GM12878 (cell line): ENCODE data around the gene NACC1. TPM values are rescaled to one million over a fixed set of nuclear protein-coding genes. Genes with fewer than 3 reads are reported as not detected.

Experiments used
- CEBPZ ChIP-seq: fragments of 150-350 bp; IDR thresholded peaks from 2 replicates; pipeline ENCODE4 v1.6.1; 2016; ENCODE audit warnings: low read depth, low read length
- CREM ChIP-seq: IDR thresholded peaks from 2 replicates; pipeline ENCODE4 v1.6.1; 2014; ENCODE audit warnings: antibody characterized with exemption, low read depth
- EP300 ChIP-seq, 2 experiments: fragments of 150-350 bp in 1 of 2; IDR thresholded peaks; 2 replicates each; pipeline ENCODE4 v1.6.1; 2011 to 2012; ENCODE audit warnings: low read depth in 2 of 2, low read length in 2 of 2, borderline replicate concordance in 1 of 2, improper control_type of control experiment in 1 of 2, inconsistent platforms in 1 of 2; ENCODE audit not compliant: control insufficient read depth in 1 of 2
- EZH2 ChIP-seq: IDR thresholded peaks from 2 replicates; pipeline ENCODE4 v1.6.1; 2012; ENCODE audit warnings: low read depth, mild to moderate bottlenecking, control low read depth, inconsistent platforms, low read length, borderline replicate concordance; ENCODE audit not compliant: control insufficient read depth
- GATAD2B ChIP-seq: fragments of 450-650 bp; conservative IDR thresholded peaks from 2 replicates; pipeline ENCODE4 v1.6.1; 2017; ENCODE audit warnings: low read depth, mild to moderate bottlenecking, moderate library complexity
- IRF3 ChIP-seq: fragments of 450-650 bp; IDR thresholded peaks from 2 replicates; pipeline ENCODE4 v1.6.1; 2014; ENCODE audit warnings: mild to moderate bottlenecking
- MYB ChIP-seq: fragments of 150-350 bp; IDR thresholded peaks from 2 replicates; pipeline ENCODE4 v1.6.1; 2014; ENCODE audit warnings: mild to moderate bottlenecking, low read depth, low read length, borderline replicate concordance
- NFXL1 ChIP-seq: fragments of 450-650 bp; IDR thresholded peaks from 2 replicates; pipeline ENCODE4 v1.6.1; 2017; ENCODE audit warnings: antibody characterized with exemption, mild to moderate bottlenecking, borderline replicate concordance
- NRF1 ChIP-seq: conservative IDR thresholded peaks from 2 replicates; pipeline ENCODE4 v1.6.1; 2011; ENCODE audit warnings: mild to moderate bottlenecking, low read depth, low read length, improper control_type of control experiment
- PAX8 ChIP-seq: fragments of 450-650 bp; IDR thresholded peaks from 2 replicates; pipeline ENCODE4 v1.6.1; 2017; ENCODE audit warnings: mild to moderate bottlenecking, moderate library complexity
- POU2F2 ChIP-seq: IDR thresholded peaks from 3 replicates; pipeline ENCODE4 v1.6.1; 2011; ENCODE audit warnings: low read depth, mild to moderate bottlenecking, low read length, borderline replicate concordance
- SIX5 ChIP-seq: IDR thresholded peaks from 2 replicates; pipeline ENCODE4 v1.6.1; 2011; ENCODE audit warnings: mild to moderate bottlenecking, low read depth, low read length, moderate library complexity; ENCODE audit not compliant: severe bottlenecking
- SPI1 ChIP-seq: IDR thresholded peaks from 2 replicates; pipeline ENCODE4 v1.6.1; 2011; ENCODE audit warnings: low read depth, mild to moderate bottlenecking, low read length, moderate library complexity, borderline replicate concordance; ENCODE audit not compliant: insufficient read depth
- STAT1 ChIP-seq: fragments of 450-650 bp; conservative IDR thresholded peaks from 2 replicates; pipeline ENCODE4 v1.6.1; 2014; ENCODE audit warnings: antibody characterized with exemption, mild to moderate bottlenecking
- STAT3 ChIP-seq: IDR thresholded peaks from 2 replicates; pipeline ENCODE4 v1.6.1; 2011; ENCODE audit warnings: low read depth, low read length, improper control_type of control experiment
- SUPT20H ChIP-seq: IDR thresholded peaks from 2 replicates; pipeline ENCODE4 v1.6.1; 2011; ENCODE audit warnings: low read depth, mild to moderate bottlenecking, low read length, moderate library complexity, borderline replicate concordance; ENCODE audit not compliant: control insufficient read depth
- TCF7 ChIP-seq: IDR thresholded peaks from 2 replicates; pipeline ENCODE4 v1.6.1; 2014; ENCODE audit warnings: antibody characterized with exemption, borderline replicate concordance
- YBX1 ChIP-seq: fragments of 450-650 bp; IDR thresholded peaks from 2 replicates; pipeline ENCODE4 v1.6.1; 2016; ENCODE audit warnings: antibody characterized with exemption
- ZBTB4 ChIP-seq: fragments of 450-650 bp; formaldehyde crosslinking; IDR thresholded peaks from 2 replicates; pipeline ENCODE4 v1.4.0; 2022; ENCODE audit warnings: mild to moderate bottlenecking, moderate library complexity
- ZNF207 ChIP-seq: fragments of 450-650 bp; IDR thresholded peaks from 2 replicates; pipeline ENCODE4 v1.6.1; 2014; ENCODE audit warnings: antibody characterized with exemption, mild to moderate bottlenecking, borderline replicate concordance
- ZNF274 ChIP-seq: IDR thresholded peaks from one replicate; pipeline ENCODE4 v1.8.0; 2011; ENCODE audit not compliant: insufficient read length, insufficient read depth
- polyA plus RNA-seq, 11 experiments: library from polyadenylated mRNA; depleted of rRNA in 4 of 11; unstranded in 6 of 11; stranded (reverse) in 5 of 11; fragments of >200 nt; fragmentation: Nextera tagmentation in 4 of 11; fragmentation: Illumina TruSeq in 1 of 11; extraction: Ambion mirVana in 4 of 11; extraction: Trizol in 1 of 11; gene quantifications; 1 replicate in 1 of 11; 2 replicates in 10 of 11; pipeline versions ENCODE4 v1.2.1 to v1.2.3, GENCODE V29; 2011 to 2016; ENCODE audit warnings: inconsistent platforms in 2 of 11, missing spikeins in 2 of 11, low read depth in 1 of 11
- total RNA-seq, 4 experiments: library from RNA; depleted of rRNA in 3 of 4; stranded (reverse); fragments of >200 nt in 3 of 4; fragmentation: Illumina TruSeq in 1 of 4; extraction: Trizol in 1 of 4; gene quantifications; 2 replicates each; pipeline versions ENCODE4 v1.2.1 to v1.2.3, GENCODE V29; 2013 to 2021

NACC1 gene
- total and polyA plus RNA-seq, 10 of the 15 experiments (the other 5 are each of a cell fraction or from before 2014, with no cell fraction given), result 0.18 to 120 (median 19.2) TPM

- TF ChIP-seq YBX1 (0 out of 2 replicates have a peak, but pooled peaks have one; percentile 42), EZH2 (no peak), MYB (no peak), ZBTB4 (CRISPR knock-in tag) (no peak), GATAD2B (0 out of 2 replicates have a peak, but pooled peaks have one; percentile 65), NRF1 (no peak), EP300 (IDR thresholded peaks at IDR 0.05; ENCODE audit: borderline replicate concordance in 1 of 2, control insufficient read depth in 1 of 2, low read depth in 2 of 2, low read length in 2 of 2) (peak in 1 of 2 experiments; percentile 37; a peak in 1 of 4 replicates), STAT3 (no peak), NFXL1 (0 out of 2 replicates have a peak, but pooled peaks have one; percentile 22), CEBPZ (no peak; the same call in 1 of the 2 replicates), PAX8 (no peak), IRF3 (peak; percentile 56; the same call in 1 of the 2 replicates), SUPT20H (no peak), ZNF207 (peak; percentile 59; the same call in 1 of the 2 replicates), ZNF274 (no peak), SIX5 (peak; percentile 69), TCF7 (no peak), POU2F2 (peak; percentile 58; the same call in 1 of the 3 replicates), STAT1 (no peak; the same call in 1 of the 2 replicates), SPI1 (no peak), CREM (no peak; the same call in none of the 2 replicates)
Measured at GRCh38 chr19:13116282-13117175, 1.5 kb upstream of the NACC1 start, which contains the start of gene TRMT1 (continued).
